Hippocampal formation (tissue), 2 donors: ENCODE measurements around the gene TMEM53.
"Not testable (repeated sequence)": the region's sequence is repeated elsewhere in the genome, so short reads cannot be mapped to it uniquely, and the experiment has no call there.

Experiments used
- DNase-seq, 2 donors: peaks; one replicate each; lab custom pipeline; 2025; lab: John Stamatoyannopoulos, UW

TMEM53 gene

DNA sequence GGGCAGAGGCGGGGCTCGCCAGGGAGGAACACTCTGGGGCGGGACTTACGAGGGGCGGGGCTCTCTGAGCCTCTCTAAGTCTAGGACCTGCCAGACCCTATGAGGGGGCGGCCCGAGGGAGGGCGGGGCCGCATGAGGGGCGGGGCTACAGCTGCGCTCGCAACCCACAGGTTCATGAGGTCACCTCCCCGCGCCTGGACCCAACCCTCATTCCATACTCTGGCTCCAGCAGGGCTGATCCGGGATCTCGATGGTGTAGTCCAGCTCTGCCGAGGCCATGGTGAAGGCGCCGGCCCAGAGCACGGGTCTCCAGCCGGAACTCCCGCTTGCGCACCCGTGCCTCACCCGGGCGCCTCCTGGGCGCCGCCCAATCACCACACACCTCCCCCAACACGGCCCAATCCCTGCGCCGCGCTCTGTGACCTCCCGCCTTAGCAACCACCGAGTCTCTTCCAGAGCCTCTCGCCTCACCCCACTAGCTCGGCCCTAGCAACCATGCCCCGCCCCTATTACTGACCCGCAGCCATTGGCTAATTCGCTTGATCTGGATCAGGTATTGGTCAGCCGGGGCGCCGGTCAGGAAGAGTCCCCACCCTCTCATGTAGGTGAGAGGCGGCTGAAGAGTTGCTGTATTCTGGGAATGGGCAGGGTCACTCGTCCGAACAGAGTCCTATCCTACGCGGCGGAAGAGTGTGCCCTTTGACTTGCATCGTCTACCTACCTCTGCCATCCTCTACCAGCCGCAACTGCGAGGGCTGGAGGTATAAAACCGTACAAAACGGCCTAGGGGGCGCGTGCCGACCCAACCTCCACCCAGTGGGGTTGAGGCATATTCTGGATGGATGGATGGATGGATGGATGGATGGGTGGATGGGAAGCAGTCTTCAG is at the start of gene TMEM53, which contains the start of gene ARMH1:
TMEM53 (minus strand) TSS at position 369 of the 888 bp plus-strand sequence; CDS start at position 279, 90 bp downstream.
ARMH1 (plus strand) TSS at position 602 of the 888 bp plus-strand sequence. CDS start 14,984 bp downstream, outside the sequence.
- peak; percentile 99 for DNase-seq

DNA sequence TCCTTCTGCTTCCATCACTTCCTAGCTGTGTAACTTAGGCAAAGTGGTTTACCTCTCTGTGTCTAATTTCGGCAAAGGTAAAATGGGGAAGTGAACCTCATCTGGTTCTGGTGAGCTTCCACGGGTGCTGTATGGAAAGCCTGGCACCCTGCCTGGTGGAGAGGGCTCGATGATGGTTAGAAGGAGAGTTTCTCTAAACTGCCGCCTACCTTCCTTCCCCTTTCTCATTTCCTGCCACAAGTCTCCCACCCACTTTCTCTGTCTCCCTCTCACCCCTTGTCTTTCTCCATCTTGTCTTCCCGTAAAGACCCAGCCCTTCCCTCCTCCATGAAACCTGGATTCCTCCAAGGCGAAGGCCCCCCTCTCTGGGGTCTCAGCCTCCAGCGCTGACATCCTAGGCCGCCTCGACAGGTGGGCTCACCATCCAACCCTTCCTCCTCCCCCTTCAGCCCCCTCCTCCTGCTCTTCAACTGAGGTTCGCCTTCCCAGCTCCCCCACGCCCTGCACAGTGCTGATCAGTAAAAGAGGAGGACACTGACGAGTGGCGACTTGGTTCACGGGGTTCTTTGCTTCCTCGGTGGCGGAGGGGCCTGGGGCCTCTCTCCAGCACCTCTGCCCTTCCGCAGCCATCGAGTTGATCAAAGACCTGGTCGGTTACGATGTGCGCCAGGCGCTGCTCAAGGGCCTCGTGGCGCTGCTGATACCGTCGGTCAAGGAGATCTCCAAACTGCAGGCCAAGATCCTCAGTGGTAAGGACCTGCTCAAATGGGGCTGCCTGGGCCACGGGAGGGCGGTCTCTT is 49.4 kb upstream of the TMEM53 start:
- DNase-seq, result no peak

DNA sequence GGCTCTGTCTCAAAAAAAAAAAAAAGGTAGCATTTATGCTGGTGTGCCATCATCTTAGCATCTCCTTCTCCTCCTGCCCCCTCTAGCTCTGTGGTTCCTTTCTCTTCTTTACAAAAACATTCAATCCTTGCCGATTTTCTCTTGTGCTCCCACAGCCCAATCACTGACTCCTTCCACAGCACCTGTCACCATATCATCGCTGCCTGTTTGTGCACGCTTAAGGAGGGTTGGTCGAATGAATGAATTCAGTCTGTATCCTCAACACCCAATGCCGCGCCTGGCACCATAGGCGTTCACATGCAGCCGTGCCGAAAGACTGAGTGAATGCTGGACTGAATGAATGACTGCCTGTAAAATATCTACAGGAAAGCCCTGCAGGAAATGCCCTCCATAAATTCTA is 48.8 kb upstream of the TMEM53 start:
- no peak for DNase-seq

DNA sequence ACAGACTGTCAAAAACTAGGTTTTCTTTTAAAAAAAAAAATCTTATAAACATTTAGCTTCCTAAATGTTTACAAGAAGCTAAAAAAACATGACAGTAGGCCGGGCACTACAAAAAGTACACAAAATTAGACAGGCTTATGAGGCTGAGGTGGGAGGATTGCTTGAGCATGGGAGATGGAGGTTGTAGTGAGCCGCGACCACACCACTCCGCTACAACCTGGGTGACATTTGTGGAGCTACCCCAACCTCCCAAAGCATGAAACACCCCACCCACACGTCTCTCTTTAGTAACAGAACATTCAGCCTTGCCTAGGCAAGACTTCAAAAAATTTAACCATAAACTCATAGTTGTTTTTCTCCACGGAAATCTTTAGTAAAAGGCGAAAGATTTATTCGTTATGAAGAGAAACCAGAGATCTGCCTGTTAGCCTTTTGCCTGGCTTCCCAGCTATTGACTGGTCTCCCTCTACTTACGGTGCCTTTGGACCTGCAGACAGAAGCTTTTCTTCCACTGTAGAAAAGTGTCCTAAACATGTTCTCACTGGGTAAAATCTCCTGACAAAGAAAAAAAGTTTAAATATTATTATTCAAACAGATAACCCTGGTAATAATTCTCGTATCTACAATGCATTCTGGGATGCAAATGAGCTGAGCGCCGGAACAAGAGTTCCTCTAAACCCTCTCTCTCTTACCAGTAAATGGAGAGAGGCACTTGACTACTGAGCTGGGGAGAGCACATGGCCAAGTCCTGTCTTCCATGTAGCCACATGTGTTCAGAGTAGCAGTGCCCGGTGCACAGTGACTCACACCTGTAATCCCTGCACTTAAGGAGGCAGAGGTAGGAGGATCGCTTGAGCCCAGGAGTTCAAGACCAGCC is 47.4 kb upstream of the TMEM53 start:
- DNase-seq, result peak in 1 of 2 donors; percentile 44

DNA sequence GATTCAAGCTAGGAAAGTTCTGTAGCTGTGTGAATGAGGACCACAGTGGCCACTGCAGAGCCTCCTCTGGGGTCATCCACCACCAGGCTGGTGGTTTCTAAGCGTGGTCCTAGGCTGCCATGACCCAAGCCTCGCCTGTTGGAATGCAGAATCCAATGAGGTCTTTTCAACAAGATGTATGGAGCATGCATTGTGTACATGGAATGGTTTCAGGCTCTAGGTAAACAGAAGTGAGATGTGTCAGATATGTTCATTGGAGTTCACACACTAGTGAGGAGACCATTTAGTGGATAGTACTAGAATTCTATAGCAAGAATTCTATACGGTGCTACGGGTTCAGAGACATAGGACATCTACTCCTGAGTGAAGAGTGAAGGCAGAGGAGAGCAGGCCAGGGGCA is 46.0 kb upstream of the TMEM53 start:
- DNase-seq, result no peak

DNA sequence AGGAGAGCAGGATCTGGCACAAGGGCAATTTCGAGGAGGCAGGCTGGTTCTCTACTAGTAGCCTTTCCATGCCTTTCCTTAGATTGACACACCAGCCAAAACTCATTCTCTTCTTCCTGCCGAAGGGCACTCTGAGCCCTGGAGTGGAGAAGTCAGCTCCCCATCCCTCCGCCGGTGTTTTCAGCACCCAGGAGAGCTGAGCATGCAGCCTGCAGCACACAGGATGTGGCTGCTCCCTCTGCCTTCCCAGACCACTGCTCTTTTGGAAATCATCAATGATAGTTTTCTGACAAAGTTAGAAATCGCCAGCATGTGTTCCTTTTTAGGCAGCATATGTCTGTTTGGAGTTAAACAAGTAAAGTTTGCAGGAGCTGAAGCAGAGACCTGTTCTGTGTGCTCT is 45.0 kb upstream of the TMEM53 start:
- DNase-seq, result no peak

DNA sequence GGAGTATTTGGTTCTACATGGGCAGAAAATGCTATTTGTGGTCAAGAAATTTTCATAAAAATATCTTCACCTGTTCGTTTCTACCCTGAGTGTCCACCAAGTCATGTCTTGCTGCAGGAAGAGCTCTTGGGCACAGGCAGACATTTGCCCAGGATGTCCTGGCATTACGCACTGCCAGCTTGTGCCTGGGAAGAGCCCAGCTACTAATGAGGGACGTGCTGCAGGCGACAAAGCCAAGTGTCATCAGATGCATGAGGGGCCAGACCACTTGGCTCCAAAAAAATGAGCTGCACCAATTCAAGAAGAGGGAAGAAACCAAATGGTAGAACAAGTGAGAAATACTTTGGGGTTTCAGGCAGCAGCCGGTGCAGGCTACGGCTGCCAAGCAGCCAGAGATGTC is 43.8 kb upstream of the TMEM53 start:
- no peak for DNase-seq

DNA sequence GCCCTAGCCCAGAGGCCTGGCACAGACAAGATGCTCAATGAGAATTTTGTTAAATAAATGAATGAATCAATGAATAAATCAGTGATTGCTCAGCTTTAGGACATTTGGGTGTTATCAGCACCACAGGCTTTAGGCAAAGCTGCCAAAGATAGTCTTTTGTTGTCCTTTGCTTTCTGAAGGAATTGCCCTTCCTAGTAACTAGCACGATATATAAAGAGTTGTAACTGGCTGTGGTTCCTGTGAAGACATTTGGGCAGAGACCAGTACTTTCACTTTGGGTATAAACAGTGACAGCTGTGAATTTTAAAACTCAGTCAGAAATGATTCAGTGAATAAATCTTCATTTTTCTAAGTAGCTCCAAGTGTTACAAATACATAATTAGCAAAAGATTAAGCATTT is 43.4 kb upstream of the TMEM53 start:
- no peak for DNase-seq

DNA sequence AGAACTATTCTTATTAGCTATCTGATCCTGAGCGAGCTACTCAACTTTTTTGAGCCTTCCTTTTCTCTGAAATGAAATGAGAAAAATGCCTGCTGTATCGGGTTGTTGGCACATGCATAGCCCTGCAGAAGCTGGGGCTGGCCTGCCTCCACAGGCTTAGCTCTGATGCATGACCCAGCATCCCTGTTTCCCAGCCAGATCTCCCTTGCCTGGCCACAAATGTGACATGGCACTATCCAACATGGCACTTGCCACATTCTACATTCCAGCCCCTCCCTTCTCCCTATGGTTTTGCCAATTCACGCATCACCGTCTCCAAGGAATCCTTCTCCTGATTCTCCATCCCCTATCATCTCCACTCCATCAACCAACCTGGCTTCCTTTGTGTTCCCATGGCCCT is 42.9 kb upstream of the TMEM53 start:
- no peak for DNase-seq

DNA sequence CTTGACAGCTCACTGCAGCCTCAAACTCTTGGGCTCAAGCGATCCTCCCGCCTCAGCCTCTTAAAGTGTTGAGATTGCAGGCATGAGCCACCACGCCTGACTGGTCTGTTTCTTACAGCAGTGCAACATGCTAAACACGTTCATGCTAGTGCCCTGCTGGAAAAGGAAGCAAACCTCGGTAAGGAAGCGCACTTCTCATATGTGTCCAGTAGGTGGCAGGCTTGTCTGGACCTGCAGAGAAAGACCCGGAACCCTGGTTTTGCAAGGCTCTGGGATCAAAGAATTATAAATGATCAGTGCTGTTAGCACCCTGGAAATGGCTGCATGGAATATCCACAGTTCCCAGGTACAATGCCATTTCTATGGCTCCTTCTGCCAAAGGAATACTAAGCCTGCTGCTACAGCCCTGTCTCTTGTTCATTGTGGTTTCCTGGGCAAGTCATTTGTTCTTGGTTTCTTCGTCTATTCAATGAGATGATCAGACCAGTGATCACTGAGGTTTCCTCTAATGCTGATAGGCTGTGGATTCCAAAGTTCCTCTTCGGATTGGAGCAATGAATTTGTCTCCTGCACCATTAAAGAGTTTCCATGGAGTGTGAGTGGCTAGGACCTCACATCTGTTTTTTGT is 40.8 kb upstream of the TMEM53 start:
- peak; percentile 73 to 75 for DNase-seq

DNA sequence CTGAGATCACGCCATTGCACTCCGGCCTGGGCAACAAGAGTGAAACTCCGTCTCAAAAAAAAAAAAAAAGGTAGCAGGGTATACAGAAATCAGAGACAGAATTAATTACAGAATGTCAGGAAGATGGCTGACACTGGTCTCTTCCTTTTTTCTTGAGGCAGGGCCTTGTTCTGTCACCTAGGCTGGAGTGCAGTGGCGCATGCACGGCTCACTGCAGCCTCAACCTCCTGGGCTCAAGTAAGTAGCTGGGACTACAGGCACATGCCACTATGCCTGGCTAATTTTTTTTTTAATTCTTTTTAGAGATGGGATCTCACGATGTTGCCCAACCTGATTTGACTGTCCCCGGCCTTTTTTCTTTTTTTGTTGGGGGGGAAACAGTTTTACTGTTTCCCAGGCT is 40.3 kb upstream of the TMEM53 start:
- no peak for DNase-seq

DNA sequence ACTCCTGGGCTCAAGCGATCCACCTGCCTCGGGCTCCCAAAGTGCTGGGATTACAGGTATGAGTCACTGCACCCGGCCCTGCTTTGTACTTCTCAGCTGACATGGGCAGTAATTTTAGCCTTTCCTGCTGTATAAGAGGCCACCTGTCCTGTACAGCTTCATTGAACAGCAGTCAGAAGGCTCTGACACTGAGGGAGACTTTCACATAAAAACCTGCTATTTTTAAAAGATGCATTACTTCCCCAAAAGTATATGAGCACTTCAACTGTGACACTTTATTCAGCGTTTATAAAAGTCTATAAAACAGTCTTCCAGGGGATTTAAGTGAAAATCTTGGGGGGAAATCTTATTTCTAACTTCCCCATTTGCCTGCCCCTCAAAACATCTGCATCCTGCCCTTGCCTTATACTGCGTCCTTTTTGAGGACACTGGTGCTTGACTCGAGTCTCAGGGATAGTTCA is 39.1 kb upstream of the TMEM53 start:
- DNase-seq, result no peak

DNA sequence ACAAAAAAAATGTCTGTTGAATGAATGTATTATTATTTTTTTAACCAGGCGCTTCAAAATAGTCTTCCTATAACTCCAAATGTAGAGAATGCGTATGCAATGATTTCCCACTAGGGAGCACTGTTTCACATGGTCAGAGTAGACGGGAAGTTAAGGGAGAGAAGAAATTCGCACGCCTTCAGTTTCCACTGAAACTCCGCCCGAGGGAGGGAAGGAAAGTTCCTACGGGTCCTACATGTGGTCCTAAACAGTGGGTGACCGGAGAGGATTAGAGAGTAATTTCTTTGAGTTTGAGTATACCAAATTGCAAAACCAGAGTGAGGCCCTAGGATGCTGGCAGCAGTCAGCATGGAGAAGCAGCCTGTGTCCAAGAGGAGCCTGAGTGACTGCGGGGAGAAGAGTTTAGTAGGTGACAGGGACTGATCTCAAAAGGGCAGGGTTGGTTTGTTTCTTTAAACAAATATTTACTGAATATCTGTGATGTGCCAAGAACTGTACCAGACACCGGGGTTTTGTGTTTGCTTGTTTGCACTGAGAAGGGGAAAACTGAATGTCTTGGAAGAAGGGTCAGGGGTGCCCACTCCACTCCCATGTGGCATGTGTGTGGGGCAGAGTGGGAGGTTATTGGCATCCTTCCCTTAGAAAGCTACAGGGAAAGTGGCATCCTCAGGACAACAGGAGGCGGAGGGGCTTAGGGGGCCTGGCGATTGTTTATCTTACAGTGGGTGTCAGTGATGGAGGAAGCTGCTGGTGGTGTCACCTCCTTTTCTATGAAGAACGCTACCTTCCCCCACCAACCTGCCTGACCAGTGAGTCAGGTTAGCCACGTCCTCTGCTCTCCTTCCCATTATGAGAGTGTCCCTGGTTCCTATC is 33.9 kb upstream of the TMEM53 start:
- peak; percentile 27 to 40 for DNase-seq

DNA sequence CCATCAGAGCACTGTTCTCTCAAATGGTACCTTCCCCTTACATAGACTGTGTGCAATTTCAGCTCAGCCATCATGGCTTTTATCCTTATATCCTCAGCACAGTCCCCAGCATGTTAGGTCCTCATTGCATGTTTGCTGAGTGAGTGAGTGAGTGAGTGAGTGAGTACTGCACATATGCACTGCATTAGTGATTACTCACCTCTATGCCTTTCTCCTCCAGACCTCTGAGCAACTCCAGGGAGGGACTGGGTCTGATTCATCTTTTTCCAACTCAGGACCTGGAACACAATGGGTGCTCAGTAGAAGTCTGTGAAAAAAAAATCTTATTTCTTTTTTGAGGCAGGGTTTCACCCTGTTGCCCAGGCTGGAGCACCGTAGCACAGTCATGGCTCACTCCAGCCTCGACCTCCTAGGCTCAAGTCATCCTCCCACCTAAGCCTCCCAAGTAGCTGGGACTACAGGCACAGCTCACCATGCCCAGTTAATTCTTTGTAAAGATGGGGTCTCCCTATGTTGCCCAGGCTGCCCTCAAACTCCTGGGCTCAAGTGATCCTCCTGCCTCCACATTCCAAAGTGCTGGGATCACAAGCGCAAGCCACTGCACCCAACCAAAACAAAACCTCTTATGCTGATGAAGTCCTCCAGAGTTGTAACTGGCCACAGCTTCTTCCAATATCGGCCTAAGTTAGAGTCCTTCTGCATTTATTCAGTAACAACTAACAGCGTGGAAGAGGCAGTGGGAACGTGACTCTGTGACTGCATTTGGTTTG is 33.0 kb upstream of the TMEM53 start:
- no peak for DNase-seq

DNA sequence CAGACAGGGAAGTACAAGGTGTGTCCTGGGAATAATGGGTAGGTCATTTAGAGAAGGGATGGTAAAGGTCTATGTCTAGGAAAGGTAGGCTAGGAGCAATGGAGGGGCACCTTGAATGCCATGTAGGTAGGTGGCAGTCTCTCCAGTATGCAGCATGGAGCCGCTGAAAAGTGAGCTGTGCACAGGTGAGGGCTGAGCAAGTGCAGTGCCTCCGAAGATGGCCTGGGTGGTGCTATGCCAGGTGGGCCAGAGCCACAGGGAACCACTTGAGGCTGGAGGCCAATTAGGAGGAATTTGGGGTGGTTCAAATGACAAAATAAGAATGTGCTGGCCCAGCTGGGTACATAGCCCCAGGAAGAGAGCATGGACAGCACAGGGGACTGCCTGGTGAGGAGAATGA is 31.7 kb upstream of the TMEM53 start:
- DNase-seq, result no peak

DNA sequence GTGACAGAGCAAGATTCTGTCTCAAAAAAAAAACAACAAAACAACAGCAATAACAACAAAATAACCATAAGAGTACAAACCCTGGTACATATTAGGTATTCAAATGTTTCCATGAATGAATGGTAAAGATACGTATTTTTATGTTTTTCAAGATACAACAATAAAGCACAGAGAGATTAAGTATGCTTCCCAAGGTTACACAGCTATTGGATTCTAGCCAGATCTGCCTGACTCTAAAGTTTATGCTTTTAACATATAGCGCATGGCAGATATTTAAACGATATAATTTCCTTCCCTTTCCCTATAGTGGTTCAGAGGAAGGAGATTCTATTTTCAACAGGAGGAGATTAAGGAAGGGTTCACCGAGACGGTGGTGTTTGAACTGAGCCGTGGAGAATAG is 31.2 kb upstream of the TMEM53 start:
- DNase-seq, result no peak

DNA sequence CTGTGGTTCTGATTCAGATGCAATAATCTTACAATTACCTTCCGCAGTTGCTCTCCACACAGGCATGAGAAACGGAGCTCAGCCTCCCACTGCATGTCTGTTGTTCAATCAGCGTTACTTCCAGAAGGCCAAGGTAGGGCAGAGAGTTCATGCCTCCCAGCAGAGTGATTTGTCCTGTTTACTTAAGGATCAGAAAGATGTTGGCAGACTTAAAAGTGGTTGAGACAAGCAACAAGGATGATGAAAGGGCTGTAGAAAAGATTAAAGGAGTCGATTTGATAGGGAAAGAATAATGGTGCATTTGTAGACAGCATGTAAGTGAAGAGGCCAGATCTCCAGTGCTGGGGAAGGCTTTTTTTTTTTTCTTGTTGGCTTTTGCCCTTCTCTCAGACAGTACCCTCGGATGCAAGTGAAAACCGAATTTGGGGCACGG is 26.9 kb upstream of the TMEM53 start:
- no peak for DNase-seq

DNA sequence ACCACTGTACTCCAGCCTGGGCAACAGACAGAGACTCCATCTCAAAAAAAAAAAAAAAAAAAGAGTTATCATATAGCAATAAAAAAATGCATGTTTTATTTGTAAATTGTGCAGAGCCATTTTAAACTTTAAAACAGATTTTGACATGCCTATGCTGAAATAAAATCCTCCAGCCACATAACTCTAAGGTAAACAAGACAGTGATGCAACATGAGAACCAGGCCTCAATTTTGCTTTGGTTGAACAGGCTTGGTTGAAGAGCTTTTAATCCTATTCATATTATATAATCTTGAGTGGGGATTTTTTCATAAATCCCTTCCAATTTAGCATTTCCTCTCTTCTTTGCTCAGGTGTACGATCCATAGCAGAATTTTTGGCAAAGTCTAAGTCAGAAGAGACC is 26.3 kb upstream of the TMEM53 start:
- DNase-seq, result no peak

DNA sequence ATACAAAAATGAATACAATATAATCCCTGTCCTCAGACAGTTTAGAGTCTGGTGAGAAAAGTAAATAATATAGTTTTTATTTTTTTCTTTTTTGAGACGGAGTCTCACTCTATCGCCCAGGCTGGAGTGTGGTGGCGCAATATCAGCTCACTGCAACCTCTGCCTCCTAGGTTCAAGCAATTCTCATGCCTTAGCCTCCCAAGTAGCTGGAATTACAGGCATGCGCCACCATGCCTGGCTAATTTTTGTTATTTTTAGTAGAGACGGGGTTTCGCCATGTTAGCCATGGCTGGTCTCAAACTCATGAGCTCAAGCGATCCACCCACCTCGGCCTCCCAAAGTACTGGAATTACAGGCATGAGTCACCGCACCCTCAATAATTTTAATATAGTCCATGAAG is 25.1 kb upstream of the TMEM53 start:
- DNase-seq, result not testable (repeated sequence)

DNA sequence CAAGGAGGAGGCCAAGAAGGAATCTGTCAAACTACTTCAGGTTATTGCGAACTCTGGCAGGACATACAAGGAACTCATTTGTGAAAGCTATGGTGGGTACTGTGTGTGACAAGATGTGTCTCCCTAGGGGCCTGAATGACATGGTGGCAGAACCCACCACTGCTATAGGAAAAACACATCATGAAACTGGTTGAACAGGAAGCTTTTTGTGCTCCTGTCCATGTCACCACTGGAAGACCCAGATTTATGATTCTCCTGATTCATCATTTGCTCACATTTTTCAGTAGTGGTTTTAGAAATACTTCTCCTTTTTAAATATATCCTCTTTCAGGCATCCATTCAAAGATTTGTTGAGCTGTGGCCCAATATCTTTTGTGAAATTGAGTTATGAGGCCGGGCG is 23.9 kb upstream of the TMEM53 start:
- DNase-seq, result no peak
